ENCODE results near the gene COL25A1. TPM values are rescaled to one million over a fixed set of nuclear protein-coding genes. Genes with fewer than 3 reads are reported as not detected.

COL25A1 gene
- total RNA-seq, 1 experiment from 2014 or later = not detected

GRCh38 chr4:108900018-108900580 lies 402.4 kb downstream of the COL25A1 start:
- ATAC-seq = no peak
- ChIA-PET POLR2A (no interaction called here), CTCF (no interaction called here), RAD21 (ENCODE audit: low non-redundant PET in 1 of 2, low total read pairs in 2 of 2, uncharacterized antibody in 2 of 2, unreplicated experiment in 2 of 2) (no interaction called here)
- DNase-seq (ENCODE audit: low read depth, low spot score) = no peak
- intact Hi-C loops (cut with micrococcal nuclease) = no loop called here
- Histone ChIP-seq H3K36me3 (ENCODE audit: control insufficient read depth in 1 of 2, insufficient read depth in 2 of 2, low read length in 2 of 2) (no peaks in the 10 kb centered on the region), H3K9me2 (ENCODE audit: insufficient read depth) (no peaks in the 10 kb centered on the region), H3K9me3 (ENCODE audit: control insufficient read depth in 1 of 2, insufficient read depth in 1 of 2, low read depth in 1 of 2, low read length in 2 of 2) (no peaks in the 10 kb centered on the region), H3K9ac (ENCODE audit: low read length) (no peak overlapping the region), H3K4me1 (ENCODE audit: control insufficient read depth in 1 of 2, insufficient read depth in 2 of 2, low read length in 2 of 2) (no peaks in the 10 kb centered on the region), H2AFZ (ENCODE audit: low read depth, low read length, poor library complexity, severe bottlenecking) (no peak overlapping the region), H3K79me2 (ENCODE audit: insufficient read depth, low read length) (no peaks in the 10 kb centered on the region), H3K4me2 (ENCODE audit: low read length) (no peak overlapping the region), H3K4me3 (replicated peaks in 1 of 2; ENCODE audit: low read depth in 1 of 2, low read length in 2 of 2) (no peak overlapping the region), H4K20me1 (ENCODE audit: insufficient read depth) (no peaks in the 10 kb centered on the region), H3K27ac (ENCODE audit: low read depth, low read length) (no peak overlapping the region), H3K27me3 (ENCODE audit: insufficient read depth, low read length) (peaks cover 34% of the 10 kb centered on the region)
- BruUV-seq (replicated peaks) = no TSS peak
- no peak for TF ChIP-seq ATF3 (IDR thresholded peaks at IDR 0.05)
- no peak for TF ChIP-seq SIN3A (IDR thresholded peaks at IDR 0.05; ENCODE audit: low read depth)
- no peak for TF ChIP-seq EZH2 (IDR thresholded peaks at IDR 0.05)
- TF ChIP-seq MAX (IDR thresholded peaks at IDR 0.05) = no peak
- TF ChIP-seq YY1 (IDR thresholded peaks at IDR 0.05; ENCODE audit: extremely low read depth, insufficient replicate concordance, low read depth, low read length) = no peak
- no peak for TF ChIP-seq EZH2phosphoT487 (IDR thresholded peaks at IDR 0.05; ENCODE audit: borderline replicate concordance)
- no peak for TF ChIP-seq POLR2A (IDR thresholded peaks at IDR 0.05; ENCODE audit: borderline replicate concordance, extremely low read depth, insufficient read depth, insufficient read length)
- TF ChIP-seq EGR1 (IDR thresholded peaks at IDR 0.05; ENCODE audit: low read depth) = no peak
- no peak for TF ChIP-seq SP1 (IDR thresholded peaks at IDR 0.05; ENCODE audit: low read depth)
- TF ChIP-seq REST (IDR thresholded peaks at IDR 0.05; ENCODE audit: low read depth) = no peak
- TF ChIP-seq CEBPB (IDR thresholded peaks at IDR 0.05; ENCODE audit: low read depth) = no peak
- no peak for TF ChIP-seq CTCF (IDR thresholded peaks at IDR 0.05 in 2 of 3, conservative IDR thresholded peaks at IDR 0.05 in 1 of 3; ENCODE audit: borderline replicate concordance in 1 of 3, insufficient read depth in 1 of 3, low read depth in 2 of 3, low read length in 2 of 3)
- TF ChIP-seq POLR2AphosphoS5 (IDR thresholded peaks at IDR 0.05; ENCODE audit: low read depth, low read length) = no peak
- TF ChIP-seq CBX3 (IDR thresholded peaks at IDR 0.05; ENCODE audit: low read depth) = no peak
- TF ChIP-seq ZFX (IDR thresholded peaks at IDR 0.05) = no peak
- TF ChIP-seq ZNF274 (IDR thresholded peaks at IDR 0.05; ENCODE audit: low read depth, low read length) = no peak
- TF ChIP-seq SRF (IDR thresholded peaks at IDR 0.05; ENCODE audit: low read depth) = no peak
- no peak for TF ChIP-seq ZBTB33 (IDR thresholded peaks at IDR 0.05; ENCODE audit: extremely low read depth, insufficient replicate concordance, low read length)
- no peak for TF ChIP-seq TCF7L2 (IDR thresholded peaks at IDR 0.05; ENCODE audit: borderline replicate concordance, extremely low read depth, insufficient read depth, insufficient read length)
